GM19099 (cell line): ENCODE data around the gene LAMTOR5.

Experiments used
- POLR2A ChIP-seq: IDR thresholded peaks from 3 replicates; pipeline ENCODE4 v1.6.1; 2011; ENCODE audit warnings: low read depth; ENCODE audit not compliant: insufficient read length; ENCODE audit errors: extremely low read depth

LAMTOR5 gene

GRCh38 chr1:110433803-110434202 lies 26.3 kb upstream of the LAMTOR5 start:
- no peak for TF ChIP-seq POLR2A

- no peak for TF ChIP-seq POLR2A
Observed at GRCh38 chr1:110433213-110433612, 25.7 kb upstream of the LAMTOR5 start.

GRCh38 chr1:110430901-110431300 lies 23.4 kb upstream of the LAMTOR5 start:
- no peak for TF ChIP-seq POLR2A

- no peak for TF ChIP-seq POLR2A
Observed at GRCh38 chr1:110430366-110430765, 22.9 kb upstream of the LAMTOR5 start.

GRCh38 chr1:110428946-110429345 lies 21.5 kb upstream of the LAMTOR5 start:
- no peak for TF ChIP-seq POLR2A

- TF ChIP-seq POLR2A: no peak
Observed at GRCh38 chr1:110426854-110427253, 19.4 kb upstream of the LAMTOR5 start.

- no peak for TF ChIP-seq POLR2A
Observed at GRCh38 chr1:110425612-110426152, 18.2 kb upstream of the LAMTOR5 start.

GRCh38 chr1:110424699-110425611 lies 17.5 kb upstream of the LAMTOR5 start:
- TF ChIP-seq POLR2A: no peak

GRCh38 chr1:110420874-110421793 lies 13.6 kb upstream of the LAMTOR5 start:
- no peak for TF ChIP-seq POLR2A

GRCh38 chr1:110420023-110420662 lies 12.6 kb upstream of the LAMTOR5 start:
- no peak for TF ChIP-seq POLR2A

- no peak for TF ChIP-seq POLR2A
Observed at GRCh38 chr1:110418729-110419128, 11.2 kb upstream of the LAMTOR5 start.

- TF ChIP-seq POLR2A: no peak
Observed at GRCh38 chr1:110412576-110412975, 5.1 kb upstream of the LAMTOR5 start.

- TF ChIP-seq POLR2A: no peak
Observed at GRCh38 chr1:110411173-110411735, 3.8 kb upstream of the LAMTOR5 start.

- no peak for TF ChIP-seq POLR2A
Observed at GRCh38 chr1:110409316-110409715, 1.8 kb upstream of the LAMTOR5 start.
